Measurements from ENCODE around the gene UPK3BL1.
"Not testable (repeated sequence)": the region's sequence is repeated elsewhere in the genome, so short reads cannot be mapped to it uniquely, and the experiment has no call there.

UPK3BL1 gene

DNA sequence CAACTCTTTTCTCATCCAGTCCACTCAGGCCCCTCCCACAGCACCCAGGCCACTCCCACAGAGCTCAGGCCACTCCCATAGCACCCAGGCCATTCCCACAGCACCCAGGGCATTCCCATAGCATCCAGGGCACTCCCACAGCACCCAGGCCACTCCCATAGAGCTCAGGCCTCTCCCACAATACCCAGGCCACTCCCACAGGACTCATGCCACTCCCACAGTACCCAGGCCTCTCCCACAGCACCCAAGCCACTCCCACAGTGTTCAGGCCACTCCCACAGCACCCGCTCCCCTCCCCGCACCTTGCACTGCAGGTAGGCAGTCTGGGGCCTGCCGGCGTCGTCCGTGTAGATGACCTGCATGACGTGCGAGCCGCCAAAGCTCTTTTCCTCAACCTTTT, 52.7 kb downstream of the UPK3BL1 start:
- in situ Hi-C loops (cut with HindIII; ENCODE audit: low sequenced_read_pairs): not testable (repeated sequence)
